NCI-H2029 (cell line): ENCODE measurements around the gene REPS1.

ENCODE experiments used
- DNase-seq: peaks from one replicate; lab custom pipeline; 2025; lab: John Stamatoyannopoulos, UW

The REPS1 gene

GRCh38 chr6:138856654-138857053, 131.4 kb downstream of the REPS1 start:
- no peak for DNase-seq
